Mesodermal cell (in vitro differentiated cells): ENCODE measurements around the gene PRDM12.
"Not testable (repeated sequence)": the region's sequence is repeated elsewhere in the genome, so short reads cannot be mapped to it uniquely, and the experiment has no call there.

Experiments used
- H3K27ac ChIP-seq: 2 replicates; pipeline ENCODE4 v1.7.0; 2013; ENCODE audit warnings: mild to moderate bottlenecking, low read depth, low read length, moderate library complexity; ENCODE audit not compliant: severe bottlenecking
- H3K36me3 ChIP-seq: 2 replicates; pipeline ENCODE4 v1.7.1; 2013; ENCODE audit warnings: mild to moderate bottlenecking, low read length, moderate library complexity; ENCODE audit not compliant: control insufficient read depth, insufficient read depth
- H3K4me1 ChIP-seq: one replicate; pipeline ENCODE4 v1.7.1; 2013; ENCODE audit warnings: mild to moderate bottlenecking, low read length; ENCODE audit not compliant: insufficient read depth, control insufficient read depth, poor library complexity, severe bottlenecking
- H3K4me3 ChIP-seq: 2 replicates; pipeline ENCODE4 v1.7.0; 2013; ENCODE audit warnings: low read length, control low read depth, mild to moderate bottlenecking; ENCODE audit not compliant: insufficient read depth, poor library complexity, severe bottlenecking; ENCODE audit errors: extremely low read depth
- H3K9me3 ChIP-seq: 2 replicates; pipeline ENCODE4 v1.7.1; 2013; ENCODE audit warnings: mild to moderate bottlenecking, low read length, moderate library complexity; ENCODE audit not compliant: control insufficient read depth
- WGBS, 2 experiments: methylation state at CpG; one replicate each; pipeline ENCODE4 v1.1.5; 2013; ENCODE audit warnings: missing lambda C conversion rate in 2 of 2; ENCODE audit not compliant: insufficient coverage in 2 of 2; 5-methylcytosine and 5-hydroxymethylcytosine counted together

PRDM12 gene

GRCh38 chr9:130677252-130677651, 12.9 kb downstream of the PRDM12 start:
- Histone ChIP-seq H3K4me3 (no peak overlapping the region), H3K9me3 (no peaks in the 10 kb centered on the region), H3K36me3 (no peaks in the 10 kb centered on the region), H3K27ac (no peak overlapping the region), H3K4me1 (no peaks in the 10 kb centered on the region)
- WGBS, 2 experiments, result 89 to 93% methylated on average over 6 to 7 of the region's 7 CpGs

DNA sequence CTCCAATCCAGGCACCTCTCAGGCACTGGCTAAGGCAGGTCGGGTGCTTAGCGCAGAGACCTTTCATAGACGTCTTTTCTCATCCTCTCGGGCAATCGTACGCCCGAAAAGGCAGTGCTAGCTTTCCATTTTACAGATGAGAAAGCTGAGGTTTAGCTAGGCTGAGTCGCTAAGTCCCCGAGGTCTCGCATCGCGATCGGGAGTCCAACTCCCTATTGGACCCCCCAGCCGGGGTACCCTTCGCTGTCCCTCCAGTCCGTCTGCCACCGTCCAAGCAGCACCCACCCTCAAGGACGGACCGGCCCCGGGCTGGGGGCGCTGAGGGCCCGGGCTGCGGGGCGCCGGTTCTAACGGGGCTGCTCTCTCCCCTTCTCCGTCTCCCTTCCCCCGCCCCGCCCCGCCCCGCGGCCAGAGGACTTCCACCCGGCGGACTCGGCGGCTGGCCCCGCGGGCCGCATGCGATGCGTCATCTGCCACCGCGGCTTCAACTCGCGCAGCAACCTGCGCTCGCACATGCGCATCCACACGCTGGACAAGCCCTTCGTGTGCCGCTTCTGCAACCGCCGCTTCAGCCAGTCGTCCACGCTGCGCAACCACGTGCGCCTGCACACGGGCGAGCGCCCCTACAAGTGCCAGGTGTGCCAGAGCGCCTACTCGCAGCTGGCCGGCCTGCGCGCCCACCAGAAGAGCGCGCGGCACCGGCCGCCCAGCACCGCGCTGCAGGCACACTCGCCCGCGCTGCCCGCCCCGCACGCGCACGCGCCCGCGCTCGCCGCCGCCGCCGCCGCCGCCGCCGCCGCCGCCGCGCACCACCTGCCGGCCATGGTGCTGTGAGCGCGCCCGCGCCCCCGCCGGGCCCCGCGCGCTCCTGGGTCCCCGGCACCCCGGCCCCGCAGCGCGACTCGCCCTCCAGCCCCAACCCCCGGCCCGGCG, 16.7 kb downstream of the PRDM12 start:
- Histone ChIP-seq H3K27ac (no peak overlapping the region), H3K4me3 (peak overlapping the region; percentile 38), H3K9me3 (peaks cover 7% of the 10 kb centered on the region), H3K4me1 (no peaks in the 10 kb centered on the region), H3K36me3 (no peaks in the 10 kb centered on the region)
- WGBS, 2 experiments, result 4 to 5% methylated on average over 76 to 85 of the region's 116 CpGs

- Histone ChIP-seq H3K36me3 (no peaks in the 10 kb centered on the region), H3K27ac (no peak overlapping the region), H3K4me3 (peak overlapping the region; percentile 38), H3K4me1 (no peaks in the 10 kb centered on the region), H3K9me3 (peaks cover 7% of the 10 kb centered on the region)
- 2% methylated on average over 34 to 42 of the region's 45 CpGs for WGBS, 2 experiments
Observed at GRCh38 chr9:130681769-130682420, 17.5 kb downstream of the PRDM12 start.

GRCh38 chr9:130682421-130683121, 18.2 kb downstream of the PRDM12 start:
- WGBS, 2 experiments, result 10 to 12% methylated on average over 4 to 12 of the region's 22 CpGs
- no peaks in the 10 kb centered on the region for H3K4me1 ChIP-seq
- H3K4me3 ChIP-seq, result no peak overlapping the region
- H3K36me3 ChIP-seq, result no peaks in the 10 kb centered on the region
- H3K27ac ChIP-seq, result no peak overlapping the region
- peaks cover 7% of the 10 kb centered on the region for H3K9me3 ChIP-seq

- Histone ChIP-seq H3K4me3 (no peak overlapping the region), H3K4me1 (no peaks in the 10 kb centered on the region), H3K36me3 (no peaks in the 10 kb centered on the region), H3K27ac (no peak overlapping the region), H3K9me3 (peaks cover 7% of the 10 kb centered on the region)
Observed at GRCh38 chr9:130685104-130685503, 20.7 kb downstream of the PRDM12 start.

- not testable (repeated sequence) for H3K9me3 ChIP-seq, H3K27ac ChIP-seq, H3K4me1 ChIP-seq, H3K4me3 ChIP-seq, H3K36me3 ChIP-seq
- 90 to 93% methylated on average over 8 of the region's 11 CpGs for WGBS, 2 experiments
Observed at GRCh38 chr9:130685945-130686344, 21.6 kb downstream of the PRDM12 start.

GRCh38 chr9:130687615-130688014, 23.2 kb downstream of the PRDM12 start:
- Histone ChIP-seq H3K4me3 (no peak overlapping the region), H3K36me3 (no peaks in the 10 kb centered on the region), H3K9me3 (peaks cover 7% of the 10 kb centered on the region), H3K27ac (no peak overlapping the region), H3K4me1 (peaks cover under 1% of the 10 kb centered on the region)
- no CpG with 5 or more reads among the region's 2 CpGs for WGBS, 2 experiments

- 81 to 93% methylated on average over 5 of the region's 5 CpGs for WGBS, 2 experiments
- peaks cover 5% of the 10 kb centered on the region for H3K4me1 ChIP-seq
- H3K36me3 ChIP-seq, result no peaks in the 10 kb centered on the region
Observed at GRCh38 chr9:130688072-130688471, 23.7 kb downstream of the PRDM12 start.

DNA sequence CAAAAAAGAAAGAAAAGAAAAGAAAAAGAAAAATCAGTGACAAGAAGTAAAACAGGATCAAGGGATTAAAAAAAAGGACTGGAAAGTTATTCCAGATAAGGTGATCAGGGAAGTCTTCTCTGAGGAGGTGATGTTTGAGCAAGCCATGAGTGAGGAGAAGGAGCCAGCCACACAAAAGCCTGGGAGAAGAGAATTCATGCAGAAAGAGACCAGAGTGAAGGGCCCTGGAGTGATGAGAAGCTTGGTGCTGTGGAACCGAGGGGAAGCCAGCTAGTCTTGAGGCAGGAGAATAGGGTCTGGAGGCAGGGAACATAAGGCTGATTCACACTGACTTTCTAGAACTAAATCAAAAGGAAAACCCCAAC, 25.2 kb downstream of the PRDM12 start:
- peaks cover 7% of the 10 kb centered on the region for H3K9me3 ChIP-seq
- H3K36me3 ChIP-seq, result no peaks in the 10 kb centered on the region
- no CpG with 5 or more reads among the region's 1 CpG for WGBS, 2 experiments
- no peak overlapping the region for H3K4me3 ChIP-seq
- H3K27ac ChIP-seq, result no peak overlapping the region
- peaks cover 7% of the 10 kb centered on the region for H3K4me1 ChIP-seq

More at GRCh38 chr9:130688072-130688471, 23.7 kb downstream of the PRDM12 start:
- Histone ChIP-seq H3K27ac (no peak overlapping the region), H3K4me3 (no peak overlapping the region), H3K9me3 (peaks cover 7% of the 10 kb centered on the region)

- Histone ChIP-seq H3K4me1 (peaks cover 7% of the 10 kb centered on the region), H3K36me3 (peaks cover 4% of the 10 kb centered on the region), H3K4me3 (no peak overlapping the region), H3K9me3 (peaks cover 2% of the 10 kb centered on the region), H3K27ac (no peak overlapping the region)
- WGBS, 2 experiments, result 90 to 91% methylated on average over 12 to 13 of the region's 15 CpGs
Observed at GRCh38 chr9:130689937-130690700, 25.7 kb downstream of the PRDM12 start.
